Fibroblast of peridontal ligament (primary cell): ENCODE measurements around the gene WRAP53.

Experiments used
- DNase-seq: peaks from one replicate; pipeline ENCODE4 v3.0.0-alpha.2; 2010; ENCODE audit errors: extremely low read depth

WRAP53 gene

GRCh38 chr17:7744416-7744815 lies 56.1 kb downstream of the WRAP53 start:
- no peak for DNase-seq

- peak; percentile 86 for DNase-seq
Observed at GRCh38 chr17:7745748-7746470, 57.6 kb downstream of the WRAP53 start.

GRCh38 chr17:7747635-7748071 lies 59.4 kb downstream of the WRAP53 start:
- DNase-seq: peak; percentile 52

- peak; percentile 28 for DNase-seq
Observed at GRCh38 chr17:7748076-7748775, 59.9 kb downstream of the WRAP53 start.

- DNase-seq: peak; percentile 93
Observed at GRCh38 chr17:7750321-7750821, 62.1 kb downstream of the WRAP53 start.
